ENCODE measurements around the gene BAHCC1.

GRCh38 chr17:81492706-81493105, 97.4 kb downstream of the BAHCC1 start:
- TF ChIP-seq GATA2 (IDR thresholded peaks at IDR 0.05; ENCODE audit: low read depth, low read length) (no peak), GATA3 (IDR thresholded peaks at IDR 0.05; ENCODE audit: low read depth, low read length) (no peak)

All from SH-SY5Y (cell line).